Glutamatergic neuron (in vitro differentiated cells): ENCODE measurements around the gene PRICKLE4. TPM values are rescaled to one million over a fixed set of nuclear protein-coding genes. Genes with fewer than 3 reads are reported as not detected.

Source experiments
- DNase-seq: peaks from one replicate; pipeline ENCODE4 v3.0.0; 2022
- H3K27ac Mint-ChIP-seq: one replicate; pipeline ENCODE4 v1.8.0; 2020; ENCODE audit warnings: mild to moderate bottlenecking, mixed read lengths, inconsistent platforms; ENCODE audit not compliant: unreplicated experiment
- H3K27me3 Mint-ChIP-seq: one replicate; pipeline ENCODE4 v1.8.0; 2020; ENCODE audit warnings: mild to moderate bottlenecking, moderate library complexity, mixed read lengths, inconsistent platforms; ENCODE audit not compliant: unreplicated experiment
- H3K36me3 Mint-ChIP-seq: one replicate; pipeline ENCODE4 v1.8.0; 2020; ENCODE audit warnings: mild to moderate bottlenecking, mixed read lengths, inconsistent platforms; ENCODE audit not compliant: unreplicated experiment
- H3K4me1 Mint-ChIP-seq: one replicate; pipeline ENCODE4 v1.8.0; 2020; ENCODE audit warnings: mild to moderate bottlenecking, low read depth, mixed read lengths, inconsistent platforms; ENCODE audit not compliant: unreplicated experiment
- H3K4me3 Mint-ChIP-seq: one replicate; pipeline ENCODE4 v1.8.0; 2020; ENCODE audit warnings: mild to moderate bottlenecking, mixed read lengths, inconsistent platforms; ENCODE audit not compliant: unreplicated experiment
- H3K9me3 Mint-ChIP-seq: one replicate; pipeline ENCODE4 v1.8.0; 2020; ENCODE audit warnings: mild to moderate bottlenecking, moderate library complexity, mixed read lengths, inconsistent platforms; ENCODE audit not compliant: unreplicated experiment
- CTCF ChIP-seq: fragments of 200-600 bp; sonication (generic); IDR thresholded peaks from one replicate; pipeline ENCODE4 v1.5.0; 2021; ENCODE audit not compliant: partially characterized antibody, unreplicated experiment
- total RNA-seq: library from RNA; stranded (reverse); fragmentation: NEBNext Ultra II Directional; extraction: Animal tissue kit (Norgen Biotek cat#: 25700); gene quantifications from one replicate; pipeline ENCODE4 v1.2.1, GENCODE V29; 2021; ENCODE audit not compliant: unreplicated experiment

Gene PRICKLE4
- total RNA-seq, 1 donor from 2014 or later, result 2.3 TPM

DNA sequence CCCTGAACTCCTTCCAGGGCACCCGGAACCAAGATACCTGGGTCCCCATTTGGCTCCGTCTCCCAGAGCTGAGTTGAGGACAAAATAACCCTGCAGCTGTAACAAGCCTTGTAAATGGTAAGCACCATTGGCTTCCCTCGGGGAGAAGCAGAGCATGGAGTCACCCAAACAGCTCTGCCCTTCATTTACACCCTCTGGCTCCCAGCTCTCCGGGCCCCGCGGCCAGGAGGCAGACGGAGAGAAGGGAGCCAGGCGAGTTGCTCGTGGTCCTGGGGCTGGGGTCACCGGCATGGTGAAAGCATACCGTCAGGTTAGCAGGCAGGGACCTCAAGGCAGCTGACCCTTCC lies 47.2 kb upstream of the PRICKLE4 start:
- DNase-seq, result no peak
- Mint-ChIP-seq H3K4me1 (peaks cover 4% of the 10 kb centered on the region), H3K36me3 (no peaks in the 10 kb centered on the region), H3K27ac (no peak overlapping the region), H3K4me3 (peak overlapping the region; percentile 79), H3K27me3 (peaks cover 3% of the 10 kb centered on the region), H3K9me3 (peaks cover 5% of the 10 kb centered on the region)
- no peak for TF ChIP-seq CTCF

- peaks cover 4% of the 10 kb centered on the region for H3K4me1 Mint-ChIP-seq
- peak; percentile 73 for DNase-seq
- H3K36me3 Mint-ChIP-seq, result no peaks in the 10 kb centered on the region
- H3K27me3 Mint-ChIP-seq, result peaks cover 3% of the 10 kb centered on the region
- peak overlapping the region; percentile 38 for H3K27ac Mint-ChIP-seq
- peak overlapping the region; percentile 79 for H3K4me3 Mint-ChIP-seq
- no peak for TF ChIP-seq CTCF
- H3K9me3 Mint-ChIP-seq, result peaks cover 5% of the 10 kb centered on the region
Measured at GRCh38 chr6:41733707-41734665, 46.6 kb upstream of the PRICKLE4 start.

- Mint-ChIP-seq H3K36me3 (no peaks in the 10 kb centered on the region), H3K4me3 (no peak overlapping the region), H3K4me1 (peaks cover 4% of the 10 kb centered on the region), H3K27ac (no peak overlapping the region), H3K27me3 (peaks cover 3% of the 10 kb centered on the region), H3K9me3 (peaks cover 5% of the 10 kb centered on the region)
- no peak for TF ChIP-seq CTCF
- DNase-seq, result peak; percentile 50
Measured at GRCh38 chr6:41734666-41735426, 45.7 kb upstream of the PRICKLE4 start.

GRCh38 chr6:41735427-41736185 lies 45.0 kb upstream of the PRICKLE4 start, which contains the start of gene TFEB:
Gene TFEB (minus strand): TSS chr6:41735608. CDS start chr6:41691213, 44,395 bp downstream.
- H3K4me1 Mint-ChIP-seq, result peaks cover 4% of the 10 kb centered on the region
- no peaks in the 10 kb centered on the region for H3K36me3 Mint-ChIP-seq
- peak within 1 kb of the TSS; percentile 80 for H3K4me3 Mint-ChIP-seq
- peak; percentile 96 for DNase-seq
- peaks cover 5% of the 10 kb centered on the region for H3K9me3 Mint-ChIP-seq
- peak; percentile 93 for TF ChIP-seq CTCF
- peaks cover 3% of the 10 kb centered on the region for H3K27me3 Mint-ChIP-seq
- peak within 1 kb of the TSS; percentile 33 for H3K27ac Mint-ChIP-seq
